Gastrocnemius medialis (tissue), 4 donors: ENCODE data around the gene CARNS1. TPM values are rescaled to one million over a fixed set of nuclear protein-coding genes. Genes with fewer than 3 reads are reported as not detected.

Experiments
- ATAC-seq, 2 donors: fragments of 150-250 bp; one replicate each; pipeline ENCODE4 v1.9.1; 2016
- DNase-seq, 2 donors: peaks; one replicate each; pipeline ENCODE4 v3.0.0-alpha.2; 2019
- H3K27ac ChIP-seq, 4 donors: fragments of 200-600 bp; sonication (generic); 1 replicate in 1 of 4; 2 replicates in 3 of 4; pipeline ENCODE4 v1.5.1; 2016 to 2018; ENCODE audit warnings: mild to moderate bottlenecking in 2 of 4, moderate library complexity in 1 of 4
- H3K27me3 ChIP-seq, 3 donors: fragments of 200-600 bp; sonication (generic) in 2 of 3; 1 replicate in 1 of 3; 2 replicates in 2 of 3; pipeline versions ENCODE4 v1.5.1 to v1.6.0; 2016 to 2019; ENCODE audit warnings: mild to moderate bottlenecking in 1 of 3, moderate library complexity in 1 of 3
- H3K36me3 ChIP-seq, 2 donors: fragments of 200-600 bp; sonication (generic) in 1 of 2; one replicate each; pipeline ENCODE4 v1.5.1; 2017 to 2018
- H3K4me1 ChIP-seq, 2 donors: fragments of 200-600 bp; sonication (generic) in 1 of 2; one replicate each; pipeline ENCODE4 v1.5.1; 2016 to 2017; ENCODE audit warnings: mild to moderate bottlenecking in 2 of 2
- H3K4me3 ChIP-seq, 4 donors: fragments of 200-600 bp; sonication (generic) in 3 of 4; 1 replicate in 1 of 4; 2 replicates in 3 of 4; pipeline ENCODE4 v1.5.1; 2016 to 2019; ENCODE audit warnings: mild to moderate bottlenecking in 2 of 4
- H3K9me3 ChIP-seq, 3 donors: fragments of 200-600 bp; sonication (generic) in 2 of 3; 1 replicate in 1 of 3; 2 replicates in 2 of 3; pipeline ENCODE4 v1.5.1; 2016 to 2019
- POLR2A ChIP-seq, 2 donors: fragments of 450-650 bp; IDR thresholded peaks; one replicate each; pipeline ENCODE4 v1.6.1; 2017; ENCODE audit warnings: antibody characterized with exemption in 2 of 2, mild to moderate bottlenecking in 2 of 2, moderate library complexity in 2 of 2
- in situ Hi-C, 4 donors: fragments of 200-750 bp; cut with MboI; loops; one replicate each; pipeline versions ENCODE4 v1.15.0 to v1.8.0; 2017; ENCODE audit warnings: low sequenced_read_pairs in 4 of 4
- intact Hi-C: fragments of 100-400 bp; cut with DNase I; formaldehyde crosslinking; loops from one replicate; pipeline ENCODE4 v1.15.1; 2023; ENCODE audit warnings: low total_unique reads
- total RNA-seq, 4 donors: library from RNA; depleted of rRNA; stranded (reverse); fragments of >200 nt; gene quantifications; one replicate each; pipeline versions ENCODE4 v1.1.0 to v1.2.3, GENCODE V29; 2016
- TF ChIP-seq, protein P1 (sequence below), 5 experiments: fragments of 450-650 bp in 3 of 5; fragments of 200-600 bp in 2 of 5; sonication (generic) in 2 of 5; IDR thresholded peaks in 4 of 5; conservative IDR thresholded peaks in 1 of 5; 1 replicate in 4 of 5; 2 replicates in 1 of 5; pipeline ENCODE4 v1.5.1; 2016 to 2019; ENCODE audit warnings: antibody characterized with exemption in 5 of 5, mild to moderate bottlenecking in 3 of 5, moderate library complexity in 3 of 5

Gene CARNS1
- total RNA-seq, 4 donors from 2014 or later = 2.5 to 11.0 (median 4.9) TPM

DNA sequence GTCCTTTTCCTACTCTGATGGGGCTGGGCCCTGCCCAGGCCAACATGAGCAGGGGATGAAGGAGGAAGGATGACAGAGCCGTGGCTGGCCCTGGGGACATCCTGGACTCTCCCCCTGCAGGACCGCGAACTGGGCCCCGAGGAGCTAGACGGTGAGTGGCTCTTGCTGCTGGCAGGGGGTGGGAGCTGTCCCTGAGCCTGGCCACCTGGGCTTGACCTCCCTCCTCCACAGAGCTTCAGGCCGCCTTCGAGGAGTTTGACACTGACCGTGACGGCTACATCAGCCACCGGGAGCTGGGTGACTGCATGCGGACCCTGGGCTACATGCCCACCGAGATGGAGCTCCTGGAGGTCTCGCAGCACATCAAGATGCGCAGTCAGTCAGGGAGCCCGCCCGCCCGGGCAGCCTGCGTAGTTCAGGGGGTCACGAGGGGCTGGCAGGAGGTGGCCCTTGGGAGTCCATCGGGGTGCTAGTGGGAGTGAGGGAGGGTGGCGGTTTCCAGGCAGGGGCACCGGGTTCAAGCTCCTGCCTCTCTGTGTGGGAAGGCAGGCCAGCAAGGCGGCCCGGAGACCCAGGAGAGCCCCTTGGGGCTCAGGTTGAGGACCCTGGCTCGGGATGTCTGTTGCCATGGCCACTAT lies 40.7 kb downstream of the CARNS1 start:
- peaks cover 0 to 12% of the 10 kb centered on the region in 2 donors for H3K4me1 ChIP-seq
- H3K9me3 ChIP-seq = no peaks in the 10 kb centered on the region
- no peak for TF ChIP-seq POLR2A (IDR thresholded peaks at IDR 0.05)
- TF ChIP-seq, protein P1, sequence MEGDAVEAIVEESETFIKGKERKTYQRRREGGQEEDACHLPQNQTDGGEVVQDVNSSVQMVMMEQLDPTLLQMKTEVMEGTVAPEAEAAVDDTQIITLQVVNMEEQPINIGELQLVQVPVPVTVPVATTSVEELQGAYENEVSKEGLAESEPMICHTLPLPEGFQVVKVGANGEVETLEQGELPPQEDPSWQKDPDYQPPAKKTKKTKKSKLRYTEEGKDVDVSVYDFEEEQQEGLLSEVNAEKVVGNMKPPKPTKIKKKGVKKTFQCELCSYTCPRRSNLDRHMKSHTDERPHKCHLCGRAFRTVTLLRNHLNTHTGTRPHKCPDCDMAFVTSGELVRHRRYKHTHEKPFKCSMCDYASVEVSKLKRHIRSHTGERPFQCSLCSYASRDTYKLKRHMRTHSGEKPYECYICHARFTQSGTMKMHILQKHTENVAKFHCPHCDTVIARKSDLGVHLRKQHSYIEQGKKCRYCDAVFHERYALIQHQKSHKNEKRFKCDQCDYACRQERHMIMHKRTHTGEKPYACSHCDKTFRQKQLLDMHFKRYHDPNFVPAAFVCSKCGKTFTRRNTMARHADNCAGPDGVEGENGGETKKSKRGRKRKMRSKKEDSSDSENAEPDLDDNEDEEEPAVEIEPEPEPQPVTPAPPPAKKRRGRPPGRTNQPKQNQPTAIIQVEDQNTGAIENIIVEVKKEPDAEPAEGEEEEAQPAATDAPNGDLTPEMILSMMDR (IDR thresholded peaks at IDR 0.05 in 4 of 5, conservative IDR thresholded peaks at IDR 0.05 in 1 of 5) = no peak
- in situ Hi-C loops = no loop called here
- no peaks in the 10 kb centered on the region for H3K36me3 ChIP-seq
- no peak for DNase-seq
- no peak for ATAC-seq
- H3K27me3 ChIP-seq = no peaks in the 10 kb centered on the region
- intact Hi-C loops = no loop called here
- no peak overlapping the region for H3K27ac ChIP-seq
- H3K4me3 ChIP-seq = no peak overlapping the region

DNA sequence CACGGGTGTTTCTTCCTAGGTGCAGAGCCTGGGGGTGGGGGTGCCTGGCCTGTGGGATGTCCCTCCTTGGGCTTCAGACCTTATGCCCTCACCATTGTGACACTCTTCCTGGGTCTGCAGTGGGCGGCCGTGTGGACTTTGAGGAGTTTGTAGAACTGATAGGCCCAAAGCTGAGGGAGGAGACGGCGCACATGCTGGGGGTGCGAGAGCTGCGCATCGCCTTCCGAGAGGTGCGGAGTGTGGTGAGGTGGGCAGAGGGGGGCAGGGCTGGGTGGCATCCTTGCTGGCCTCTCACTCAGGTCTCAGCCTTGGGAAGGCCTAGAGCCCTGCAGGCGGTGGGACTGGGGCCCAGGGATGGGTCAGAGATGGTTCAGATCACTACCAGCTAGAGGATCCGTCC lies 42.0 kb downstream of the CARNS1 start:
- no peak overlapping the region for H3K4me3 ChIP-seq
- ATAC-seq (no peak), DNase-seq (no peak)
- no peak for TF ChIP-seq POLR2A (IDR thresholded peaks at IDR 0.05)
- TF ChIP-seq, protein P1 (IDR thresholded peaks at IDR 0.05 in 4 of 5, conservative IDR thresholded peaks at IDR 0.05 in 1 of 5) = no peak
- no peaks in the 10 kb centered on the region for H3K9me3 ChIP-seq
- intact Hi-C loops = no loop called here
- H3K4me1 ChIP-seq = peaks cover 0 to 7% of the 10 kb centered on the region in 2 donors
- H3K36me3 ChIP-seq = no peaks in the 10 kb centered on the region
- no peak overlapping the region for H3K27ac ChIP-seq
- no peaks in the 10 kb centered on the region for H3K27me3 ChIP-seq
- in situ Hi-C loops = no loop called here

DNA sequence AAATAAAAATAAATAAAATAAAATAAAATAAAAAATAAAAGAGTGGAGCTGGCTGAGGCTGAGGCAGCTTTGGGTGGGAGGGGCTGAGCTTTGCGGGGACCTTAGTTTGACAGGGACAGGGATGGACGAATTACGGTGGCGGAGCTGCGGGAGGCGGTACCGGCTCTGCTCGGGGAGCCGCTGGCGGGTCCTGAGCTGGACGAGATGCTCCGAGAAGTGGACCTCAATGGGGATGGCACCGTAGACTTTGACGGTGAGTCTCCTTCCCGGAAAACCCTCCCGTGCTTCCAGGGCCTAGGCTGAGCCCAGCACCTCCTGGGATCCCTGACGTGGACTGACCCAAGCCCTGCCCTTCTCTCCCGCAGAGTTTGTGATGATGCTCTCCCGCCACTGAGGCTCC lies 42.8 kb downstream of the CARNS1 start:
- Histone ChIP-seq H3K9me3 (no peaks in the 10 kb centered on the region), H3K27ac (no peak overlapping the region), H3K4me1 (no peaks in the 10 kb centered on the region), H3K4me3 (no peak overlapping the region), H3K27me3 (no peaks in the 10 kb centered on the region), H3K36me3 (no peaks in the 10 kb centered on the region)
- in situ Hi-C loops (no loop called here), intact Hi-C loops (no loop called here)
- no peak for TF ChIP-seq POLR2A (IDR thresholded peaks at IDR 0.05)
- TF ChIP-seq, protein P1 (IDR thresholded peaks at IDR 0.05 in 4 of 5, conservative IDR thresholded peaks at IDR 0.05 in 1 of 5) = no peak
- no peak for ATAC-seq
- no peak for DNase-seq

DNA sequence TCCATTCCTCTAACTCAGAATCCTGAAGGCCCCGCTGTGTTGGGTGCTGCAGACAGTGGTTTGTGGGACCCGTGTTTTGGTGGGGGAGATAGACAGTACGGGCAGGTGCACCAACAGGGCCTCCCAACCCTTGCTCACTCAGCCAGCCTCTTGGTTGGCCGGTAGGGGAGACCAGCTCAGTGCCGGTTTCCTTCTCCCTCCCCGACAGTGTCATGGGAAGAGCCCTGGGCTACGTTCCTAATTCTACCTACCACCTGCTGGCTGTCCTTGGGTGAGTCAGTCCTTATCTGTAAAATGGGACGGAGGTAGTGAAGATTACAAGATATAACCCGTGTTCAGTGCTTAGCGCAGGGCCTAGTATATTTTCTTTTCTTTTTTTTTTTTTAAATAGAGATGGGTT lies 47.7 kb downstream of the CARNS1 start:
- Histone ChIP-seq H3K27ac (peak overlapping the region in 3 of 4 donors; percentile 70 to 85 (median 81)), H3K36me3 (no peaks in the 10 kb centered on the region), H3K4me1 (peaks cover 11 to 13% of the 10 kb centered on the region in 2 donors), H3K4me3 (no peak overlapping the region), H3K27me3 (no peaks in the 10 kb centered on the region), H3K9me3 (no peaks in the 10 kb centered on the region)
- ATAC-seq (no peak), DNase-seq (no peak)
- no peak for TF ChIP-seq POLR2A (IDR thresholded peaks at IDR 0.05)
- TF ChIP-seq, protein P1 (IDR thresholded peaks at IDR 0.05 in 4 of 5, conservative IDR thresholded peaks at IDR 0.05 in 1 of 5) = no peak
- intact Hi-C loops (no loop called here), in situ Hi-C loops (no loop called here)
